Gastrocnemius medialis (tissue), 4 donors: Measurements from ENCODE around the gene SHKBP1. TPM values are rescaled to one million over a fixed set of nuclear protein-coding genes. Genes with fewer than 3 reads are reported as not detected.

Experiments
- ATAC-seq, 2 donors: fragments of 150-250 bp; one replicate each; pipeline ENCODE4 v1.9.1; 2016
- DNase-seq, 2 donors: peaks; one replicate each; pipeline ENCODE4 v3.0.0-alpha.2; 2019
- H3K27ac ChIP-seq, 4 donors: fragments of 200-600 bp; sonication (generic); 1 replicate in 1 of 4; 2 replicates in 3 of 4; pipeline ENCODE4 v1.5.1; 2016 to 2018; ENCODE audit warnings: mild to moderate bottlenecking in 2 of 4, moderate library complexity in 1 of 4
- H3K27me3 ChIP-seq, 3 donors: fragments of 200-600 bp; sonication (generic) in 2 of 3; 1 replicate in 1 of 3; 2 replicates in 2 of 3; pipeline versions ENCODE4 v1.5.1 to v1.6.0; 2016 to 2019; ENCODE audit warnings: mild to moderate bottlenecking in 1 of 3, moderate library complexity in 1 of 3
- H3K36me3 ChIP-seq, 2 donors: fragments of 200-600 bp; sonication (generic) in 1 of 2; one replicate each; pipeline ENCODE4 v1.5.1; 2017 to 2018
- H3K4me1 ChIP-seq, 2 donors: fragments of 200-600 bp; sonication (generic) in 1 of 2; one replicate each; pipeline ENCODE4 v1.5.1; 2016 to 2017; ENCODE audit warnings: mild to moderate bottlenecking in 2 of 2
- H3K4me3 ChIP-seq, 4 donors: fragments of 200-600 bp; sonication (generic) in 3 of 4; 1 replicate in 1 of 4; 2 replicates in 3 of 4; pipeline ENCODE4 v1.5.1; 2016 to 2019; ENCODE audit warnings: mild to moderate bottlenecking in 2 of 4
- H3K9me3 ChIP-seq, 3 donors: fragments of 200-600 bp; sonication (generic) in 2 of 3; 1 replicate in 1 of 3; 2 replicates in 2 of 3; pipeline ENCODE4 v1.5.1; 2016 to 2019
- POLR2A ChIP-seq, 2 donors: fragments of 450-650 bp; IDR thresholded peaks; one replicate each; pipeline ENCODE4 v1.6.1; 2017; ENCODE audit warnings: antibody characterized with exemption in 2 of 2, mild to moderate bottlenecking in 2 of 2, moderate library complexity in 2 of 2
- in situ Hi-C, 4 donors: fragments of 200-750 bp; cut with MboI; loops; one replicate each; pipeline versions ENCODE4 v1.15.0 to v1.8.0; 2017; ENCODE audit warnings: low sequenced_read_pairs in 4 of 4
- intact Hi-C: fragments of 100-400 bp; cut with DNase I; formaldehyde crosslinking; loops from one replicate; pipeline ENCODE4 v1.15.1; 2023; ENCODE audit warnings: low total_unique reads
- total RNA-seq, 4 donors: library from RNA; depleted of rRNA; stranded (reverse); fragments of >200 nt; gene quantifications; one replicate each; pipeline versions ENCODE4 v1.1.0 to v1.2.3, GENCODE V29; 2016
- TF ChIP-seq, protein P1 (sequence below), 5 experiments: fragments of 450-650 bp in 3 of 5; fragments of 200-600 bp in 2 of 5; sonication (generic) in 2 of 5; IDR thresholded peaks in 4 of 5; conservative IDR thresholded peaks in 1 of 5; 1 replicate in 4 of 5; 2 replicates in 1 of 5; pipeline ENCODE4 v1.5.1; 2016 to 2019; ENCODE audit warnings: antibody characterized with exemption in 5 of 5, mild to moderate bottlenecking in 3 of 5, moderate library complexity in 3 of 5

Gene SHKBP1
- total RNA-seq, 4 donors from 2014 or later, result 11.1 to 24.5 (median 23.6) TPM

DNA sequence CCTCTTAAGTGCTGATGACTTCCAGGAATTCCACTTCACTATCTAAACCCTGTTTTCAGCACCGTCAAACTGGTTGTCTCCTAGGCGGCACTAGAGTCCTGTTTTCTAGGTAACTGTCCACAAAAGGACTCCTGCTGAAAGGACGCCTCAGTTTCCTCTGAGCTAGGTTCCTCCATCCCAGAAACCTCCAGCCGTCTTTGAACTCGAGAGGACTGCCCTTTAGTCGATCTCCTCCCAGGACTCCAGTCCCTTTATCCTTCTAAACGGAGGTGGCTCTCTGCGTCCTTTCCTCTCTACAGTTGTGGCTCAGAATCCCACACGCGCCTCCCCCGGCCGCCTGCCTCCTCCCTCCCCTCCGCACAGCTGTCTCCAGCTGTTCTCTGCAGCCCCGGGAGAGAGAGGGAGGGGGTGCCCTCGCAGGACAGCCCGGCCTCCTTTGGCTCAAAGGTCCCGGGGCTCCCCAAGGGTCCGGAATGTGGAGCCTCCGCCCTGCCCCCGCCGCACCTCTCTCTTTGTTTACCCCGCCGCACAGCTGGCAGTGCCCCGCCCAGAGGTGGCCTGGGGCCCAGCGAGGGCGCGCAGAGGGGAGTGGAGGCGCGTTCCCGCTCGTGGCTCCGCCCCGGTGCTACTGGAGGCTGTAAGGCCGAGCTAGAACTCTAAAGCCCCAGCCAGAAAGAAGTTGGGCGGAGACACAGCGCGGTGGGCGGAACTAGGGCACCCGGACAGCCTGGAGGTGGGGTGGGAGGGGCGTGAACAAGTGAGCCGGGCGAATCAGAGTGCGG is 26.9 kb downstream of the SHKBP1 start:
- no peaks in the 10 kb centered on the region for H3K36me3 ChIP-seq
- peak; percentile 84 to 85 for ATAC-seq
- H3K4me1 ChIP-seq, result peaks cover 31 to 38% of the 10 kb centered on the region in 2 donors
- intact Hi-C loops (loop anchor here (2.0 to 5.0 kb wide), 3 partner anchors 31 to 316 kb away; partner anchors contain the start of gene AKT2), in situ Hi-C loops (no loop called here)
- peak; percentile 95 to 97 for DNase-seq
- no peaks in the 10 kb centered on the region for H3K9me3 ChIP-seq
- peak overlapping the region; percentile 73 to 84 (median 78) for H3K27ac ChIP-seq
- TF ChIP-seq POLR2A (IDR thresholded peaks at IDR 0.05), result peak; percentile 57 to 81
- TF ChIP-seq, protein P1, sequence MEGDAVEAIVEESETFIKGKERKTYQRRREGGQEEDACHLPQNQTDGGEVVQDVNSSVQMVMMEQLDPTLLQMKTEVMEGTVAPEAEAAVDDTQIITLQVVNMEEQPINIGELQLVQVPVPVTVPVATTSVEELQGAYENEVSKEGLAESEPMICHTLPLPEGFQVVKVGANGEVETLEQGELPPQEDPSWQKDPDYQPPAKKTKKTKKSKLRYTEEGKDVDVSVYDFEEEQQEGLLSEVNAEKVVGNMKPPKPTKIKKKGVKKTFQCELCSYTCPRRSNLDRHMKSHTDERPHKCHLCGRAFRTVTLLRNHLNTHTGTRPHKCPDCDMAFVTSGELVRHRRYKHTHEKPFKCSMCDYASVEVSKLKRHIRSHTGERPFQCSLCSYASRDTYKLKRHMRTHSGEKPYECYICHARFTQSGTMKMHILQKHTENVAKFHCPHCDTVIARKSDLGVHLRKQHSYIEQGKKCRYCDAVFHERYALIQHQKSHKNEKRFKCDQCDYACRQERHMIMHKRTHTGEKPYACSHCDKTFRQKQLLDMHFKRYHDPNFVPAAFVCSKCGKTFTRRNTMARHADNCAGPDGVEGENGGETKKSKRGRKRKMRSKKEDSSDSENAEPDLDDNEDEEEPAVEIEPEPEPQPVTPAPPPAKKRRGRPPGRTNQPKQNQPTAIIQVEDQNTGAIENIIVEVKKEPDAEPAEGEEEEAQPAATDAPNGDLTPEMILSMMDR (IDR thresholded peaks at IDR 0.05 in 4 of 5, conservative IDR thresholded peaks at IDR 0.05 in 1 of 5), result no peak
- peaks cover 19 to 30% (median 21%) of the 10 kb centered on the region in 3 donors for H3K27me3 ChIP-seq
- H3K4me3 ChIP-seq, result peak overlapping the region; percentile 47 to 80 (median 54)

DNA sequence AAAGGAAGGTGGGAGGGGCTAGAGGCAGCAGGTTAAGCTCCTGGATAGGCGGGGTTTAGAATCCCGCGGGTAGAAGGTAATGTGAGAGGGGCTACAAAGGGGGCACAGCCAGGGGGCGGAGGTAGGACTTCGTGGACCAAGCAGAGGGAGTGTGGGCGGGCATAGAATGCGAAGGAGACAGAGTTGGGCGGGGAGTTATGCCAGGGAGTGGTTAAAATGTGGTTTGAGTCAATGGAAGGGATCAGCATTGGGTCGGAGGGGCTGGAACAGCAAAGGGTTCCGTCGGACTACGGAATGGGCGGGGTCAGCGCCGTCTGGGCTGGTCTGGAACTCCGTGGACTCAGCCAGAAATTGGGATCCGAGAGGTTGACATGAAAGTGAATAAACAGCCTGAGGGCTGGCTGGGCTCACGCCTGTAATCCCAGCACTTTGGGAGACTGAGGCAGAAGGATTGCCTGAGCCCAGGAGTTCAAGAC is 27.5 kb downstream of the SHKBP1 start:
- intact Hi-C loops, result loop anchor here (2.0 to 5.0 kb wide), 2 partner anchors 31 to 317 kb away; partner anchors contain the start of gene AKT2
- Histone ChIP-seq H3K27ac (peak overlapping the region; percentile 73 to 84 (median 78)), H3K27me3 (peaks cover 17 to 26% (median 19%) of the 10 kb centered on the region in 3 donors), H3K4me1 (peaks cover 31 to 38% of the 10 kb centered on the region in 2 donors), H3K36me3 (no peaks in the 10 kb centered on the region), H3K9me3 (no peaks in the 10 kb centered on the region), H3K4me3 (peak overlapping the region; percentile 47 to 80 (median 54))
- no peak for TF ChIP-seq POLR2A (IDR thresholded peaks at IDR 0.05)
- TF ChIP-seq, protein P1 (IDR thresholded peaks at IDR 0.05 in 4 of 5, conservative IDR thresholded peaks at IDR 0.05 in 1 of 5), result no peak
- in situ Hi-C loops, result no loop called here
- no peak for ATAC-seq
- DNase-seq, result no peak

DNA sequence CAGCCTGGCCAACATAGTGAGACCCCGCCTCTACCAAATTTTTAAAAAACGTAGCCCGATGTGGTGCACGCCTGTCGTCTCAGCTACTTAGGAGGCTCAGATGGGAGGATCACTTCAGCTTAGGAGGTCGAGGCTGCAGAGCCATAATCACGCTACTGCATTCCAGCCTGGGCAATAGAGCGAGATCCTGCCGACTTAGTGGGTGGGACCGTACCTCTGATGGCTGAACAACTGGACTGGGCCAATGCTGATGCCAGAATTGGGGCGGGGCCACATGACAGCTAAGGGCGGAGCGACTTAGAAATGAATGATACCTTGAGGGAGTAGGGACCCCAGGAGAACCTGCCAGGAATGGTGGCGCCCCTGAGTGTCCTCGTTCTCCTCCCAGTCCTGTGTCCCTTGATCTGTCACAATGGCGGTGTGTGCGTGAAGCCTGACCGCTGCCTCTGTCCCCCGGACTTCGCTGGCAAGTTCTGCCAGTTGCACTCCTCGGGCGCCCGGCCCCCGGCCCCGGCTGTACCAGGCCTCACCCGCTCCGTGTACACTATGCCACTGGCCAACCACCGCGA is 28.1 kb downstream of the SHKBP1 start:
- TF ChIP-seq, protein P1 (IDR thresholded peaks at IDR 0.05 in 4 of 5, conservative IDR thresholded peaks at IDR 0.05 in 1 of 5), result no peak
- no peak for TF ChIP-seq POLR2A (IDR thresholded peaks at IDR 0.05)
- Histone ChIP-seq H3K9me3 (no peaks in the 10 kb centered on the region), H3K36me3 (no peaks in the 10 kb centered on the region), H3K27ac (peak overlapping the region; percentile 60 to 84 (median 80)), H3K4me3 (peak overlapping the region; percentile 37 to 80 (median 57)), H3K4me1 (peaks cover 31 to 35% of the 10 kb centered on the region in 2 donors), H3K27me3 (peaks cover 13 to 23% (median 19%) of the 10 kb centered on the region in 3 donors)
- DNase-seq, result no peak
- intact Hi-C loops (loop anchor here (2.0 to 5.0 kb wide), 3 partner anchors 30 to 317 kb away; partner anchors contain the start of genes AKT2, BLVRB and SPTBN4), in situ Hi-C loops (no loop called here)
- ATAC-seq, result no peak

DNA sequence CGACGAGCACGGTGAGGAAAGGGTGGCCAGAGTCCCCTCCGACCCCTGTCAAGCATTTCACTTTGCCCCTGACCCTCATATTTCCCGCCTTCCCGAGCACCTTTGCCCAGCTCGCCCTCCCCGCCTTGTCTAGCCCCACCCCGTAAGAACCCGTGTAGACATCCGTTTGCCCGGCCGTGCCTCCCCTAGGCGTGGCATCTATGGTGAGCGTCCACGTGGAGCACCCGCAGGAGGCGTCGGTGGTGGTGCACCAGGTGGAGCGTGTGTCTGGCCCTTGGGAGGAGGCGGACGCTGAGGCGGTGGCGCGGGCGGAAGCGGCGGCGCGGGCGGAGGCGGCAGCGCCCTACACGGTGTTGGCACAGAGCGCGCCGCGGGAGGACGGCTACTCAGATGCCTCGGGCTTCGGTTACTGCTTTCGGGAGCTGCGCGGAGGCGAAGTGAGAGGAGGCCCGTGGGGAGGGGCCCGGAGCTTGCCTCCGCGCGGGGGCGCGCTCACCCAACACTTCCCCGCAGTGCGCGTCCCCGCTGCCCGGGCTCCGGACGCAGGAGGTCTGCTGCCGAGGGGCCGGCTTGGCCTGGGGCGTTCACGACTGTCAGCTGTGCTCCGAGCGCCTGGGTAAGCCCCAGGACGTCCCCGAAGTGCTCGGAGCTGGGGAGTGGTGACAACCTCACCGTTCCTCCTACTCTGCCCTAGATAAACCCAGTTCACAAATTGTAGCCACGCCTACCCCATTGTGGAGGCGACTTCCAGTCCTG is 28.7 kb downstream of the SHKBP1 start:
- ATAC-seq (peak; percentile 27 to 48), DNase-seq (peak; percentile 63 to 73)
- Histone ChIP-seq H3K4me1 (peaks cover 33% of the 10 kb centered on the region in 2 donors), H3K27ac (peak overlapping the region; percentile 60 to 84 (median 80)), H3K36me3 (no peaks in the 10 kb centered on the region), H3K9me3 (no peaks in the 10 kb centered on the region), H3K27me3 (peaks cover 12 to 17% (median 13%) of the 10 kb centered on the region in 3 donors), H3K4me3 (peak overlapping the region; percentile 37 to 80 (median 57))
- intact Hi-C loops (loop anchor here (2.0 to 5.0 kb wide), 2 partner anchors 29 to 138 kb away; partner anchors contain the start of genes BLVRB and SPTBN4), in situ Hi-C loops (no loop called here)
- peak; percentile 13 to 44 for TF ChIP-seq POLR2A (IDR thresholded peaks at IDR 0.05)
- TF ChIP-seq, protein P1 (IDR thresholded peaks at IDR 0.05 in 4 of 5, conservative IDR thresholded peaks at IDR 0.05 in 1 of 5), result peak in 3 of 5 experiments; percentile 15 to 34 (median 34)
